HUES48 (cell line): ENCODE results near the gene UBA7.
"Not testable (repeated sequence)": the region's sequence is repeated elsewhere in the genome, so short reads cannot be mapped to it uniquely, and the experiment has no call there.

Experiments used
- H3K27ac ChIP-seq: one replicate; pipeline ENCODE4 v1.7.0; 2013; ENCODE audit warnings: low read depth, low read length, inconsistent platforms
- H3K27me3 ChIP-seq: 2 replicates; pipeline ENCODE4 v1.6.1; 2013; ENCODE audit warnings: mild to moderate bottlenecking, low read length; ENCODE audit not compliant: control insufficient read depth, insufficient read depth
- H3K36me3 ChIP-seq: 2 replicates; pipeline ENCODE4 v1.6.1; 2013; ENCODE audit warnings: low read length; ENCODE audit not compliant: control insufficient read depth, insufficient read depth
- H3K4me1 ChIP-seq: 2 replicates; pipeline ENCODE4 v1.6.1; 2013; ENCODE audit warnings: mild to moderate bottlenecking, low read length; ENCODE audit not compliant: control insufficient read depth, insufficient read depth
- H3K4me3 ChIP-seq: 2 replicates; pipeline ENCODE4 v1.5.1; 2013; ENCODE audit warnings: mild to moderate bottlenecking, low read depth, low read length
- H3K9ac ChIP-seq: 2 replicates; pipeline ENCODE4 v1.6.1; 2013; ENCODE audit warnings: mild to moderate bottlenecking, low read depth, low read length, moderate library complexity
- H3K9me3 ChIP-seq: 2 replicates; pipeline ENCODE4 v1.6.1; 2013; ENCODE audit warnings: low read length; ENCODE audit not compliant: control insufficient read depth, insufficient read depth

Gene UBA7

DNA sequence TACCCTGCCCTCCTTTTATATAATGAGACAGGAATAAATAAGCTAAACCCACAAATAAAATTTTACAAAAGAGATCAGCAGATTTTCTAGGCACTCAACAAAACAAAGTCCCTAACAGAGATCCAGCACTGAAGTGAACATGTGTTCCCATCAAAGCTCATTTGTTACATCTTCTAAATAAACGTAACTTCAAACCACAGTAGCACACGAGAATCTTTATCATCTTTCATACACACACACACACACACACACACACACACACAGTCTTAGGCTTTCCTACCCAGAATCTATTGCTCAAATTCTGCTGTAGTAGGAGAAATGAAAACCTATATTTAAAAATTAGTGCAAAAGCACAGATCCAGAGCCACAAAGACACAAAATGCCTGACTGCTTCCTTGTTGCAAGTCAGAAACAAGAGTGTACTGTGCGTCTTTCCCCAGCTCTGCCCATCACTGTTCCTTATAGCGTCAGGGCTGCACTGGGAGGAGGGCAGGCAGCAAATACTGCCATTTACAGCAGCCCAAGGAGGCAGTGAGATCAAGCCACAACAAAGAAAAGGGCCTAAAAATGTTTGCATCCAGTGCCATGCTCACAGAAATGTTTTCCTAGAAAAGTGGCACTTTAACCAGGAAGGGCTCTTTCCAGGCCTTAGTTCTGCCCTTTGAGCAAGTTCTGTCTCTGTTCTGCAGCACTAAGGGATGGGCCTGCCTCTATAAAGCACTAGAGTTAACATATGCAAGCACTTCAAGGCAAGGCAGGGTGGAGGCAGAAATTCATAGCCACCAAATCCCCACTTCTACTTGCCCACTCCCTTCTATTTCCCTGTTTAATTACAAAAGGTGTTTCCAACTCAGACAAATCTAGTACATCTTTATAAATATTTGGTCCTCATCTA is 33.4 kb downstream of the UBA7 start:
- no peaks in the 10 kb centered on the region for H3K27me3 ChIP-seq
- no peak overlapping the region for H3K27ac ChIP-seq
- no peak overlapping the region for H3K4me3 ChIP-seq
- H3K9ac ChIP-seq: no peak overlapping the region
- no peaks in the 10 kb centered on the region for H3K4me1 ChIP-seq
- H3K36me3 ChIP-seq: peaks cover 30% of the 10 kb centered on the region
- H3K9me3 ChIP-seq: no peaks in the 10 kb centered on the region

DNA sequence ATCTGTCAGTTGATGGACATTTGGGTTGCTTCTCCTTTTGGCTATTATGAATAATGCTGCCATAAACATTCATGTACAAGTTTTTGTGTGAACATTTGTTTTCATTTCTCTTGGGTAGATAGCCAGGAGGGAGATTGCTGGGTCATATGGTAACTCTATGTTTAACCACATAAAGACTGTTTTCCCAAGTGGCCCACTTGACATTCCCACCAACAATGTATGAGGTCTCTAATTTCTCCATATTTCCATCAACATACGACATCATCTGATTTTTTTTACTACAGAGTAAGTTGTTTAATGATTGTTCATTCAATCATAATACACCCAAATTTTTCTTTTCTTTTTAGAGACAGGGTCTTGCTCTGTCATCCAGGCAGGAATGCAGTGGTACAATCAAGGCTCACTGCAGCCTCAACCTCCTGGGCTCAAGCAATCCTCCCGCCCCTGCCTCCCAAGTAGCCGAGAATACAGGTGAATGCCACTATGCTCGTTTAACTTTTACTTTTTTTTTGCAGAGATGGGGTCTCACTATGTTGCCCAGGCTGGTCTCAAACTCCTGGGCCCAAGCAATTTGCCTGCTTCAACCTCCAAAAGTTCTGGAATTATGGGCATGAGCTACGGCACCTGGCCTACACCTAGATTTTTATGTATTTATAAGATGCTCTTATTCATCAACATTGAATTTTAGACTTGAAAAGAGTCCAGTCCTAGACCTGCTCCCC is 34.2 kb downstream of the UBA7 start:
- Histone ChIP-seq H3K36me3 (peaks cover 26% of the 10 kb centered on the region), H3K4me3 (no peak overlapping the region), H3K9me3 (no peaks in the 10 kb centered on the region), H3K27ac (no peak overlapping the region), H3K4me1 (no peaks in the 10 kb centered on the region), H3K9ac (no peak overlapping the region), H3K27me3 (no peaks in the 10 kb centered on the region)

DNA sequence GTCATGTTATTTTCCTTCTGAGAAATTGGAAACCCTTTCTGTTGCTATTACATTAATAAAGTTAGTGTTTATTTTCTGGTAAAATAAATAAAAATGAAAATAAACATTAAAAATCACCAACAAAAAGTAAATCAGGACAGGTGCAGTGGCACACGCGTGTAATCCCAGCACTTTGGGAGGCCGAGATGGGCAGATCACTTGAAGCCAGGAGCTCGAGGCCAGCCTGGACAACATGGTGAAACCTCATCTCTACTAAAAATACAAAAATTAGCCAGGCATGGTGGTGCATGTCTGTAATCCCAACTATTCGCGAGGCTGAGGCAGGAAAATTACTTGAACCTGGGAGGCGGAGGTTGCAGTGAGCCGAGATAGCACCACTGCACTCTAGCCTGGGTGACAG is 37.7 kb downstream of the UBA7 start:
- H3K4me1 ChIP-seq, H3K27me3 ChIP-seq, H3K9ac ChIP-seq, H3K9me3 ChIP-seq, H3K4me3 ChIP-seq, H3K27ac ChIP-seq: not testable (repeated sequence)
- H3K36me3 ChIP-seq: peaks cover 11% of the 10 kb centered on the region

DNA sequence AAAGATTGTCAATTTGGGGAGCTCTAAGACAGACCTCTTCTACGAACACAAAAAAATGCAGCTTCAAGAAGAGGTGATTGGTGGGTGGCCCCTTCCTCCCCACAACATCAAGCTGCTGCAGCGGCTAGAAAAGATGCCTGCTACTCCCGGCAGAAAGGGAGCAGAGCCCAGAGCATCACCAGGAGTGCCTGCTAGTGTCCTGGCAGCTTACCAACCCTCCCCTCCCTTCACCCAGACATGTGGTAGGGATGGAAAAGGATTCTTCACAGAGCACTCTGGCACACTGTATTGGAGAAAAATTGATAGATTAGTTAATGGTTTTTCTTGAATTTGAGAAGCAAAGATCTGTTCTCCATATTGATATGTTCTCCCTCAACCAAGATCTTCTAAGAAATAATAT is 38.2 kb downstream of the UBA7 start:
- no peaks in the 10 kb centered on the region for H3K9me3 ChIP-seq
- H3K27ac ChIP-seq: no peak overlapping the region
- no peak overlapping the region for H3K4me3 ChIP-seq
- H3K4me1 ChIP-seq: no peaks in the 10 kb centered on the region
- no peak overlapping the region for H3K9ac ChIP-seq
- H3K27me3 ChIP-seq: no peaks in the 10 kb centered on the region
- peaks cover 8% of the 10 kb centered on the region for H3K36me3 ChIP-seq

DNA sequence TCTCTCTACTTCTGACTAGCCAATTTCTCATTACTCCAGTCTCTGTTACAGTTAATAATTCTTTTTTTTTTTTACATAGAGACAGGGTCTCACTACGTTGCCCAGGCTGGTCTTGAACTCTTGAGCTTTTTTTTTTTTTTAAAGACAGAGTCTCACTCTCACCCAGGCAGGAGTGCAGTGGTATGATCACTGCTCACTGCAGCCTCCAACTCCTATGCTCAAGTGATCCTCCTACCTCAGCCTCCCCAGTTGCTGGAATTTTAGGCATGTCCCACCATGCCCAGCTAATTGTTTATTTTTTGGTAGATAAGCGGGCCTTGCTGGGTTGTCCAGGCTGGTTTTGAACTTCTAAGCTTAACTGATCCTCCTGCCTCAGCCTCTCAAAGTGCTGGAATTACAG is 41.0 kb downstream of the UBA7 start:
- Histone ChIP-seq H3K36me3 (peaks cover 13% of the 10 kb centered on the region), H3K4me1 (no peaks in the 10 kb centered on the region), H3K4me3 (no peak overlapping the region), H3K27me3 (no peaks in the 10 kb centered on the region), H3K9ac (no peak overlapping the region), H3K27ac (no peak overlapping the region), H3K9me3 (no peaks in the 10 kb centered on the region)

DNA sequence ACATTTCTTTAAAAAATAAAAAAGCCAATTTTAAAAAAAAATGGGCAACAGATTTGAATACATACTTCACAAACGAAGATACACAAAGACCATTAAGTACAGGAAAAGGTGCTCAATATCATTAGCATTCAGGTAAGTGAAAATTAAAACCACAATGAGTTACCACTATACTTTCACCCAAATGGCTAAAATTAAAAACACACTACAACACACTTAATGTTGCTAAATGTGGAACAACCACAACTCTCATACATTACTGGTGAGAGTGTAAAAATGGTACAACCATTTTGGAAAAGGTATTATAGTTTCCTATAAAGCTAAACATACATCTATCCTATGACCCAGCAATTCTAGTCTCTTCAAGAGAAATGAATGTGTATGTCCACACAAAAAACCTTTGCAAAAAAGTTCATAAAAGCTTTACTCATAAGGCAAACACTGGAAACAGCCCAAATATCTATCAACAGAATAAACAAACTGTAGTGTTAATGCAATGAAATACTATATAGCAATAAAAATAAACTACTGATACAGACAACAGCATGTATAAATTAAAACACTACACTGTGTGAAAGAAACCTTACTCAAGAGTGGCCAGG is 42.3 kb downstream of the UBA7 start:
- H3K9ac ChIP-seq: no peak overlapping the region
- H3K9me3 ChIP-seq: no peaks in the 10 kb centered on the region
- no peak overlapping the region for H3K4me3 ChIP-seq
- peaks cover 9% of the 10 kb centered on the region for H3K36me3 ChIP-seq
- H3K27ac ChIP-seq: no peak overlapping the region
- no peaks in the 10 kb centered on the region for H3K27me3 ChIP-seq
- H3K4me1 ChIP-seq: no peaks in the 10 kb centered on the region

DNA sequence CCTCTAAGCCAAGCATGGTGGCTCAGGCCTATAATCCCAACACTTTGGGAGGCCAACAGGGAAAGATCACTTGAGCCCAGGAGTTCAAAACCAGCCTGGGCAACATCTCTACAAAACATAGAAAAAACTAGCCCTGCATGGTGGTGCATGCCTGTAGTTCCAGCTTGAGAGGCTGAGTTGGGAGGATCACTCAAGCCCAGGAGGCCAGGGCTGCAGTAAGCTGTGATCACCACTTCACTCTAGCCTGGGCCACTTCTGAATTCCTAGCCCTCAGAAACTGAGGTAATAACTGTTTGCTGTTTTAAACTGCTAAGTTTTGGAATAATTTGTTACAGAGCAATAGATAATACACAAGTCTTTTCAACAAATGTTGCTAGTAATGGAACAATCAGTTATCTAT is 43.8 kb downstream of the UBA7 start:
- Histone ChIP-seq H3K4me1 (no peaks in the 10 kb centered on the region), H3K36me3 (peaks cover 8% of the 10 kb centered on the region; the same call in 1 of the 2 replicates), H3K9ac (no peak overlapping the region), H3K27me3 (no peaks in the 10 kb centered on the region), H3K4me3 (no peak overlapping the region), H3K9me3 (no peaks in the 10 kb centered on the region), H3K27ac (no peak overlapping the region)

DNA sequence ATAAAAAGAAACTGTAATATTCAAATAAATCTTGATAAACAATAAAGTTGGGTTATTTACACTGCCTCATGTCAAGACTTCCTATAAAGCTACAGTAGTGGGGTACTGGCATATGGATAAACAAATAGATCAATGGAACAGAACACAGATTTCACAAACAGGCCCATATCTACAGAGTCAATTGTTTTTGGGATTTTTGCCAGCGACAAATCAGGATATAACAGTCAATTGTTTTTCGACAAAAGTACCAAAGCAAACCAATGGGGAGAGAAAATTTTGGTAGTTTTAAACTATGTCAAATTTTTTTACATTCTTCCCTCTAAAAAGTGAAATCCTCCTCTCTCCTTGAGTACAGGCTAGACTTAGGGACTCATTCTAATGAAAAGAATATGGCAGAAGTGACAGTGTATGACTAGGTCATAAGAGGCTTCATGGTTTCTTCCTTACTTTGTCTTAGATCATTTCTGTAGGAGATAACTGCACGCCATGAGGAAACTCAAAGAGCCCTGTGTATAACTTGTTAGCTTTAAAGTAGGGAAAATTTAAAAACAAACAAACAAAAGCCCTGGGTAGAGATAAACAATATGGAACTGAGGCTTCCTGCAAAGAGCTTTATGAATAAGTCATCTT is 44.4 kb downstream of the UBA7 start:
- no peak overlapping the region for H3K27ac ChIP-seq
- H3K9me3 ChIP-seq: no peaks in the 10 kb centered on the region
- H3K36me3 ChIP-seq: peaks cover 8% of the 10 kb centered on the region; the same call in 1 of the 2 replicates
- H3K9ac ChIP-seq: no peak overlapping the region
- no peak overlapping the region for H3K4me3 ChIP-seq
- no peaks in the 10 kb centered on the region for H3K27me3 ChIP-seq
- no peaks in the 10 kb centered on the region for H3K4me1 ChIP-seq

DNA sequence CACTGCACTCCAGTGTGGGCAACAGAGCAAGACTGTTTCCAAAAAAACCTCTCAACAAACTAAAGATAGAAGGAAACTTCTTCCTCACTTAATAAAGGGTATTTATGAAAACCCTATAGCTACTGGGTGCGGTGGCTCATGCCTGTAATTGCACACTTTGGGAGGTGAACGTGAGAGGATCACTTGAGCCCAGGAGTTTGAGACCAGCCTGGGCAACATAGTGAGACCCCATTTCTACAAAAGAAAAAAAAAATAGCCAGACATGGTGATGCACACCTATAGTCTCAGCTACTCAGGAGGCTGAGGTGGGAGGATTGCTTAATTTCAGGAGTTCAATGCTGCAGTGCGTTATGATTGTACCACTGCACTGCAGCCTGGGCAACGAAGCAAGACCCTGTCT is 49.8 kb downstream of the UBA7 start:
- no peaks in the 10 kb centered on the region for H3K36me3 ChIP-seq
- no peaks in the 10 kb centered on the region for H3K9me3 ChIP-seq
- no peaks in the 10 kb centered on the region for H3K27me3 ChIP-seq
- no peak overlapping the region for H3K9ac ChIP-seq
- no peaks in the 10 kb centered on the region for H3K4me1 ChIP-seq
- H3K4me3 ChIP-seq: no peak overlapping the region
- no peak overlapping the region for H3K27ac ChIP-seq

DNA sequence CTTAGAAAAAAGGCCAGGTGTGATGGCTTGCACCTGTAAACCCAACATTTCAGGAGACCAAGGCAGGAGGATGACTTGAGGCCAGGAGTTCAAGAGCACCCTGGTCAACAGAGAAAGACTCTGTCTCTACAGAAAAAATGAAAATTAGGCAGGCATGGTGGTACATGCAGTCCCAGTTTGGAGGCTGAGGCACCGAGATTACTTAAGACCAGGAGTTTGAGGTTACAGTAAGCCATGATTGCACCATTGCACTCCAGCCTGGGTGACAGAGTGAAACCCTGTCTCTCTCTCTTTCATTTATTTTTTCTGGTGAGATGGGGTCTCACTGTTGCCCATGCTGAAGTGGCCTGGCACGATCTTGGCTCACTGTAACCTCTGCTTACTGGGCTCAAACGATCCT is 52.1 kb downstream of the UBA7 start:
- Histone ChIP-seq H3K27ac (no peak overlapping the region), H3K4me3 (no peak overlapping the region), H3K9me3 (no peaks in the 10 kb centered on the region), H3K27me3 (no peaks in the 10 kb centered on the region), H3K9ac (no peak overlapping the region), H3K4me1 (no peaks in the 10 kb centered on the region), H3K36me3 (no peaks in the 10 kb centered on the region)
